ENCODE data around the gene MYRF.
A peak's percentile ranks its signal among the peaks of the same experiment; 100 is the strongest.

MYRF gene

GRCh38 chr11:61746442-61747191, 5.8 kb upstream of the MYRF start:
- Histone ChIP-seq H3K9me2 (replicated peaks; ENCODE audit: control insufficient read depth, low read length) (no peaks in the 10 kb centered on the region), H3K4me2 (ENCODE audit: low read length) (no peak overlapping the region), H3K36me3 (ENCODE audit: control insufficient read depth, low read length) (no peaks in the 10 kb centered on the region), H3F3A (ENCODE audit: control insufficient read depth, insufficient read depth) (no peaks in the 10 kb centered on the region), H4K20me1 (ENCODE audit: control insufficient read depth, insufficient read depth, low read depth, low read length) (no peaks in the 10 kb centered on the region), H3K9me3 (ENCODE audit: control insufficient read depth, insufficient read depth, low read length) (no peaks in the 10 kb centered on the region), H3K27ac (ENCODE audit: low read depth, low read length) (no peak overlapping the region), H3K4me1 (ENCODE audit: control insufficient read depth, low read length) (no peaks in the 10 kb centered on the region), H3K27me3 (ENCODE audit: control insufficient read depth, low read length) (peaks cover 19% of the 10 kb centered on the region), H3K4me3 (ENCODE audit: low read length) (no peak overlapping the region), H3K79me2 (ENCODE audit: control insufficient read depth, low read length) (no peaks in the 10 kb centered on the region)
- TF ChIP-seq CTCF (IDR thresholded peaks at IDR 0.05; ENCODE audit: low read depth, low read length, poor library complexity, severe bottlenecking) (no peak), EZH2phosphoT487 (IDR thresholded peaks at IDR 0.05; ENCODE audit: borderline replicate concordance, low read length) (no peak)

- Histone ChIP-seq H3K4me2 (ENCODE audit: low read length) (no peak overlapping the region), H3K9me2 (replicated peaks; ENCODE audit: control insufficient read depth, low read length) (no peaks in the 10 kb centered on the region), H3K27ac (ENCODE audit: low read depth, low read length) (no peak overlapping the region), H3K4me1 (ENCODE audit: control insufficient read depth, low read length) (no peaks in the 10 kb centered on the region), H3K4me3 (ENCODE audit: low read length) (no peak overlapping the region), H3K27me3 (ENCODE audit: control insufficient read depth, low read length) (peaks cover 24% of the 10 kb centered on the region), H3K36me3 (ENCODE audit: control insufficient read depth, low read length) (no peaks in the 10 kb centered on the region), H3F3A (ENCODE audit: control insufficient read depth, insufficient read depth) (no peaks in the 10 kb centered on the region), H3K79me2 (ENCODE audit: control insufficient read depth, low read length) (no peaks in the 10 kb centered on the region), H3K9me3 (ENCODE audit: control insufficient read depth, insufficient read depth, low read length) (no peaks in the 10 kb centered on the region), H4K20me1 (ENCODE audit: control insufficient read depth, insufficient read depth, low read depth, low read length) (no peaks in the 10 kb centered on the region)
- TF ChIP-seq CTCF (IDR thresholded peaks at IDR 0.05; ENCODE audit: low read depth, low read length, poor library complexity, severe bottlenecking), result peak; percentile 96
- TF ChIP-seq EZH2phosphoT487 (IDR thresholded peaks at IDR 0.05; ENCODE audit: borderline replicate concordance, low read length), result no peak
These were observed 5.1 kb upstream of the MYRF start for GRCh38 chr11:61747192-61747966.

- Histone ChIP-seq H3K9me3 (ENCODE audit: control insufficient read depth, insufficient read depth, low read length) (no peaks in the 10 kb centered on the region), H4K20me1 (ENCODE audit: control insufficient read depth, insufficient read depth, low read depth, low read length) (no peaks in the 10 kb centered on the region), H3K79me2 (ENCODE audit: control insufficient read depth, low read length) (no peaks in the 10 kb centered on the region), H3K27ac (ENCODE audit: low read depth, low read length) (no peak overlapping the region), H3F3A (ENCODE audit: control insufficient read depth, insufficient read depth) (no peaks in the 10 kb centered on the region), H3K36me3 (ENCODE audit: control insufficient read depth, low read length) (no peaks in the 10 kb centered on the region), H3K4me3 (ENCODE audit: low read length) (no peak overlapping the region), H3K4me2 (ENCODE audit: low read length) (no peak overlapping the region), H3K27me3 (ENCODE audit: control insufficient read depth, low read length) (peaks cover 28% of the 10 kb centered on the region), H3K4me1 (ENCODE audit: control insufficient read depth, low read length) (no peaks in the 10 kb centered on the region), H3K9me2 (replicated peaks; ENCODE audit: control insufficient read depth, low read length) (no peaks in the 10 kb centered on the region)
- peak; percentile 57 for TF ChIP-seq CTCF (IDR thresholded peaks at IDR 0.05; ENCODE audit: low read depth, low read length, poor library complexity, severe bottlenecking)
- no peak for TF ChIP-seq EZH2phosphoT487 (IDR thresholded peaks at IDR 0.05; ENCODE audit: borderline replicate concordance, low read length)
These were observed 4.5 kb upstream of the MYRF start for GRCh38 chr11:61747967-61748285.
